Transverse colon (tissue), 4 donors: ENCODE results near the gene RNASEH1. TPM values are rescaled to one million over a fixed set of nuclear protein-coding genes. Genes with fewer than 3 reads are reported as not detected.

Source experiments
- DNase-seq: peaks from one replicate; pipeline ENCODE4 v3.0.0-alpha.2; 2019
- H3K27ac ChIP-seq, 4 donors: fragments of 200-600 bp; sonication (generic); 2 replicates each; pipeline ENCODE4 v1.5.1; 2016 to 2018; ENCODE audit warnings: inconsistent platforms in 4 of 4
- H3K27me3 ChIP-seq: fragments of 200-600 bp; sonication (generic); 2 replicates; pipeline ENCODE4 v1.5.1; 2017; ENCODE audit warnings: inconsistent platforms
- H3K36me3 ChIP-seq, 4 donors: fragments of 200-600 bp; sonication (generic); 2 replicates each; pipeline ENCODE4 v1.5.1; 2017 to 2019; ENCODE audit warnings: inconsistent platforms in 4 of 4
- H3K4me1 ChIP-seq, 4 donors: fragments of 200-600 bp; sonication (generic); 2 replicates each; pipeline ENCODE4 v1.5.1; 2017 to 2020; ENCODE audit warnings: inconsistent platforms in 4 of 4
- H3K4me3 ChIP-seq, 4 donors: fragments of 200-600 bp; sonication (generic); 1 replicate in 1 of 4; 2 replicates in 3 of 4; pipeline versions ENCODE4 v1.5.1 to v1.6.1; 2017 to 2019; ENCODE audit warnings: inconsistent platforms in 4 of 4
- H3K9me3 ChIP-seq, 2 donors: fragments of 200-600 bp; sonication (generic); 2 replicates each; pipeline ENCODE4 v1.5.1; 2017 to 2019; ENCODE audit warnings: inconsistent platforms in 2 of 2
- CTCF ChIP-seq, 5 experiments: fragments of 200-600 bp in 3 of 5; fragments of 450-650 bp in 2 of 5; sonication (generic) in 3 of 5; IDR thresholded peaks; 1 replicate in 2 of 5; 2 replicates in 3 of 5; pipeline ENCODE4 v1.5.1; 2016 to 2017; ENCODE audit warnings: antibody characterized with exemption in 5 of 5, inconsistent platforms in 3 of 5, mild to moderate bottlenecking in 2 of 5, moderate library complexity in 1 of 5
- EP300 ChIP-seq: sonication (generic); formaldehyde crosslinking; IDR thresholded peaks from one replicate; pipeline ENCODE4 v1.6.1; 2017; ENCODE audit warnings: antibody characterized with exemption, low read depth
- POLR2A ChIP-seq: fragments of 450-650 bp; IDR thresholded peaks from one replicate; pipeline ENCODE4 v1.6.1; 2016; ENCODE audit warnings: antibody characterized with exemption, mild to moderate bottlenecking, moderate library complexity
- POLR2AphosphoS5 ChIP-seq, 3 donors: sonication (generic); formaldehyde crosslinking; IDR thresholded peaks; one replicate each; pipeline ENCODE4 v1.6.1; 2016; ENCODE audit warnings: antibody characterized with exemption in 3 of 3
- WGBS, 2 donors: methylation state at CpG; one replicate each; pipeline ENCODE4 v1.1.5; 2018; ENCODE audit warnings: low coverage in 1 of 2; 5-methylcytosine and 5-hydroxymethylcytosine counted together
- in situ Hi-C, 4 donors: fragments of 200-750 bp; cut with MboI; loops; one replicate each; pipeline versions ENCODE4 v1.15.0 to v1.15.1; 2017; ENCODE audit warnings: low sequenced_read_pairs in 3 of 4, low pct_ligation_motif_present in 1 of 4, low pct_unique_long_range_greater_than_20kb in 1 of 4
- intact Hi-C: fragments of 100-400 bp; cut with DNase I; formaldehyde crosslinking; loops from one replicate; pipeline ENCODE4 v1.15.1; 2023; ENCODE audit warnings: low total_unique reads
- total RNA-seq, 4 donors: library from RNA; depleted of rRNA; stranded (reverse); fragments of >200 nt; gene quantifications; one replicate each; pipeline ENCODE4 v1.1.0, GENCODE V29; 2016

The RNASEH1 gene
- total RNA-seq, 4 donors from 2014 or later = 7.4 to 12.4 (median 11.0) TPM

GRCh38 chr2:3566806-3567205 lies 8.7 kb upstream of the RNASEH1 start:
- intact Hi-C loops (no loop called here), in situ Hi-C loops (no loop called here)
- H3K36me3 ChIP-seq = no peaks in the 10 kb centered on the region
- no peak overlapping the region for H3K4me3 ChIP-seq
- DNase-seq = no peak
- H3K4me1 ChIP-seq = no peaks in the 10 kb centered on the region
- no peaks in the 10 kb centered on the region for H3K9me3 ChIP-seq
- 90 to 99% methylated on average over 3 to 9 of the region's 9 CpGs for WGBS, 2 donors
- H3K27me3 ChIP-seq = no peaks in the 10 kb centered on the region
- TF ChIP-seq POLR2AphosphoS5 (IDR thresholded peaks at IDR 0.05) (no peak), POLR2A (no peak), CTCF (IDR thresholded peaks at IDR 0.05) (no peak)
- no peak overlapping the region for H3K27ac ChIP-seq

GRCh38 chr2:3565117-3565516 lies 7.0 kb upstream of the RNASEH1 start:
- H3K4me1 ChIP-seq = no peaks in the 10 kb centered on the region
- no peak overlapping the region for H3K27ac ChIP-seq
- intact Hi-C loops (no loop called here), in situ Hi-C loops (no loop called here)
- DNase-seq = no peak
- TF ChIP-seq POLR2A (no peak), EP300 (no peak), CTCF (IDR thresholded peaks at IDR 0.05) (no peak), POLR2AphosphoS5 (IDR thresholded peaks at IDR 0.05) (no peak)
- H3K27me3 ChIP-seq = no peaks in the 10 kb centered on the region
- 70 to 80% methylated on average over 5 to 6 of the region's 6 CpGs for WGBS, 2 donors
- no peak overlapping the region for H3K4me3 ChIP-seq
- no peaks in the 10 kb centered on the region for H3K36me3 ChIP-seq
- H3K9me3 ChIP-seq = no peaks in the 10 kb centered on the region

- WGBS, 2 donors = 79% methylated on average over 5 of the region's 5 CpGs; no CpG with 5 or more reads in 1 of the 2 donors
- in situ Hi-C loops (no loop called here), intact Hi-C loops (no loop called here)
- DNase-seq = no peak
- Histone ChIP-seq H3K4me3 (no peak overlapping the region), H3K9me3 (no peaks in the 10 kb centered on the region), H3K27me3 (no peaks in the 10 kb centered on the region), H3K4me1 (peaks cover 5 to 7% (median 6%) of the 10 kb centered on the region in 4 donors), H3K27ac (no peak overlapping the region), H3K36me3 (no peaks in the 10 kb centered on the region)
- no peak for TF ChIP-seq POLR2AphosphoS5 (IDR thresholded peaks at IDR 0.05)
- TF ChIP-seq CTCF (IDR thresholded peaks at IDR 0.05) = no peak
- no peak for TF ChIP-seq EP300
- no peak for TF ChIP-seq POLR2A
Measured at GRCh38 chr2:3563521-3563976, 5.4 kb upstream of the RNASEH1 start.

GRCh38 chr2:3557639-3558204 lies 411 bp downstream of the RNASEH1 start:
- no peak for TF ChIP-seq EP300
- no peak for TF ChIP-seq CTCF (IDR thresholded peaks at IDR 0.05)
- TF ChIP-seq POLR2A = no peak
- TF ChIP-seq POLR2AphosphoS5 (IDR thresholded peaks at IDR 0.05) = no peak
- in situ Hi-C loops (no loop called here), intact Hi-C loops (no loop called here)
- peak overlapping the region; percentile 88 to 95 (median 94) for H3K4me3 ChIP-seq
- no peak for DNase-seq
- no peaks in the 10 kb centered on the region for H3K9me3 ChIP-seq
- no peaks in the 10 kb centered on the region for H3K27me3 ChIP-seq
- WGBS, 2 donors = 0% methylated on average over 4 to 20 of the region's 40 CpGs
- peaks cover 0 to 23% (median 10%) of the 10 kb centered on the region in 4 donors for H3K36me3 ChIP-seq
- H3K4me1 ChIP-seq = peaks cover 8 to 17% (median 17%) of the 10 kb centered on the region in 4 donors
- peak overlapping the region; percentile 92 to 97 (median 95) for H3K27ac ChIP-seq
